DOHH2 (cell line): ENCODE measurements around the gene CCBE1.

Experiments
- CTCF ChIP-seq: fragments of 200-600 bp; sonication (generic); IDR thresholded peaks from one replicate; pipeline ENCODE4 v1.5.1; 2014; ENCODE audit warnings: antibody characterized with exemption, mild to moderate bottlenecking, low read depth, low read length; ENCODE audit not compliant: poor library complexity, severe bottlenecking
- EZH2phosphoT487 ChIP-seq: fragments of 200-600 bp; sonication (generic); IDR thresholded peaks from 2 replicates; pipeline ENCODE4 v1.6.1; 2017; ENCODE audit warnings: borderline replicate concordance, mild to moderate bottlenecking, antibody characterized with exemption, low read length, moderate library complexity, mixed read lengths

GRCh38 chr18:59675346-59675745, 21.9 kb downstream of the CCBE1 start:
- TF ChIP-seq CTCF (no peak), EZH2phosphoT487 (no peak)
